GDM1 (cell line): Measurements from ENCODE around the gene INPP4A.

Source experiments
- DNase-seq: peaks from one replicate; lab custom pipeline; 2025; lab: John Stamatoyannopoulos, UW

Gene INPP4A

DNA sequence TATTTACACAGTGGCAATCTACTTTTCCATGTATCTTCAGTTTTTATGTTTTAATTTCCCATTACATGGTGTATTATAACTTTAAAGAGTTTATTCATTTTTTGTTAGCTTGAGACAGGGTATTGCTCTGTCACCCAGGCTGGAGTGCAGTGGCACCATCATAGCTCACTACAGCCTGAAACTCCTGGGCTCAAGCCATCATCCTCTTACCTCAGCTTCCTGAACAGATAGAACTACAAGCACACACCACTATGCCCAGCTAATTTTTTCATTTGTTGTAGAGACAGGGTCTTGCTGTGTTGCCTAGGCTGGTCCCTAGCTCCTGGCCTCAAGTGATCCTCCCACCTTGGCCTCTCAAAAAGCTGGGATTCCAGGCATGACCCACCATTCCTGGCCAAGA lies 96.8 kb downstream of the INPP4A start:
- DNase-seq = no peak

- DNase-seq = no peak
Measured at GRCh38 chr2:98541906-98542305, 97.2 kb downstream of the INPP4A start.

DNA sequence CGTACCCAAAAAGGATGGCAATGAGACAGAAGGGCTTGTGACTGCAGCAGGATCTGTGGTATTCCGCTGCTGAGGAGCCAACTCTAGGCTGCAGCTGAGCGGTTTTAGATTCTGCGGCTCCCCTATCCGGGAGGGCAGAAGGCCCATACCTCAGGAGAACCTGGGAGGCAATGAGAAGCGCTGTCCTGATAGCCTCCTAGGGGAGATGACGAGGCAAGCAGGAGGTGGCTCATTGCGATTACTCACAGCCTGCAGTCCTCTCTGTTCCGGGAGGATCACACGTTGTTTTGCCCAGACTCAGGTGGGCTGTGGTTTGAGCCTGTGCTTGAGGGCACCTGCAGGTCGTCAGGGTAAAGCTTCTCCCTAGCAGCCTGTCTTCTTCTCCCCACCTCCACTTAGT lies 98.6 kb downstream of the INPP4A start:
- DNase-seq = no peak

GRCh38 chr2:98543842-98544241 lies 99.2 kb downstream of the INPP4A start:
- no peak for DNase-seq

DNA sequence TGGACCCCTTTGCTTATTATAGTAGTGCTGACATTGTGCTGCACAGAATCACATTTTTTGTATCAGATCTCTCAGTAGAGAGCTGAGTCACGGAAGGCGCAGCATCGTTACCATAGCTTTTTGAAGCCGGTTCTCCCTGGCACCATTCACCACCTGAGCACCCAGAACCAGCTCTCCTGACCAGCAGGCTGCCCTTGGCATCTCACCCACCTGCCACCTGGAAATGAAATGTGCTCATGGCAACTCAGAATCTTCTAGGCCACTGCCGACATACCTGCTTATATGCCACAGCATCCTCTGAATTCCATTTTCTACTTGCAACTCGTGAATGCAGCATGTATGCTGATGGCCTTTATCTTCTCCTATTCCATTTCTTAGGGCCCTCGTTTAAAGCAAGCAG lies 100.9 kb downstream of the INPP4A start:
- DNase-seq = no peak

DNA sequence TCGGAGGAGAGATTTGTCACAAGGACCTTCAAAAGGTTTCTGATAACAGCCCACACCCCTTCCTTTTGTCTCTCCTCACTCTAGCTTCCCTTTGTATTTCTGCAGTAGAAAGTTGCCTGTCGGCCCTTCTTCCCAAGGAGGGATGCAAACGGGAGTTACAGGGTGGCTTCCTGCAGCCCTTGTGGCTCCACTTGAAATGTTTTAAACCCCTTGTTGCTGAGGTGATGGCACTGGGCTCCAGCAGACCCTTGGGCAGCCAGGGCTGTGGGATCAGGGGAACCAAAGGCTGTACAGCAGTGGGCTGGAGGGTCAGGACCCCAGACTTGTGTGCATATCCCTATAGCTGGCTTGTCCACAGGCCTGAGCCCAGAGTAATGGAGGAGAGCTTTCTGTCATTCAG lies 101.5 kb downstream of the INPP4A start:
- no peak for DNase-seq

DNA sequence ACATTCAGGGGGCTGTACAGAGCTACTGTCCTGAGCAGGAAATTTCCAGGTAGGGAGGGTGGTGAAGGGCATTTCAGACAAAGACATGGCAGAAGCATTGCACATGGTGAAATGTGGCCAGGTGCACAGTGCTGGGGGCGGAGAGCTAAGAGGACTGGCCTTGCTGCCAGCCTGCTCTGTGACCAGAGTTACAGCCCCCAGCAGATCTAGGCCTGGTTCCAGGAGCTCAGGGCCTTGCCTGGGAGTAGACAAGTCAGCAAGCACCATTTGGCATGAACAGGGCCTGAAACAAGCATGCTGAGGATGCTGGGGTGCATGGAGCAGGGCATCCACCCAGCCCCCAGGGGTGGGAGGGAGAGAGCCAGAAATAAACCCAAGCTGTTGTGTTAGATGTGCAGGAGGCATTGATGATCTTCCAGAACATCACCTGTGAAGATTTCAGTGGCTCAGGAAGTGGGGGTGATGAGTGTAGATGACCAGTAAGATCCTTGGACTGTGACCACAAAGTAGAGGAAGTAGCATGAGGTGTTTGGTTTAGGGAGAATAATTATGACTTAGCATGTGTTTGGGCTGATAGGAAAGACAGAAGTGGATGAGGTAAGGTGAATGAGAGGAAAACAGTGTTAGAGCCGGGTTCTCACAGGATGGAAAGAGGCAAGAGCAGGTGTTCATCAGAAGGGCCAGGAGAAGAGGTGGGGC lies 102.6 kb downstream of the INPP4A start:
- DNase-seq = no peak

DNA sequence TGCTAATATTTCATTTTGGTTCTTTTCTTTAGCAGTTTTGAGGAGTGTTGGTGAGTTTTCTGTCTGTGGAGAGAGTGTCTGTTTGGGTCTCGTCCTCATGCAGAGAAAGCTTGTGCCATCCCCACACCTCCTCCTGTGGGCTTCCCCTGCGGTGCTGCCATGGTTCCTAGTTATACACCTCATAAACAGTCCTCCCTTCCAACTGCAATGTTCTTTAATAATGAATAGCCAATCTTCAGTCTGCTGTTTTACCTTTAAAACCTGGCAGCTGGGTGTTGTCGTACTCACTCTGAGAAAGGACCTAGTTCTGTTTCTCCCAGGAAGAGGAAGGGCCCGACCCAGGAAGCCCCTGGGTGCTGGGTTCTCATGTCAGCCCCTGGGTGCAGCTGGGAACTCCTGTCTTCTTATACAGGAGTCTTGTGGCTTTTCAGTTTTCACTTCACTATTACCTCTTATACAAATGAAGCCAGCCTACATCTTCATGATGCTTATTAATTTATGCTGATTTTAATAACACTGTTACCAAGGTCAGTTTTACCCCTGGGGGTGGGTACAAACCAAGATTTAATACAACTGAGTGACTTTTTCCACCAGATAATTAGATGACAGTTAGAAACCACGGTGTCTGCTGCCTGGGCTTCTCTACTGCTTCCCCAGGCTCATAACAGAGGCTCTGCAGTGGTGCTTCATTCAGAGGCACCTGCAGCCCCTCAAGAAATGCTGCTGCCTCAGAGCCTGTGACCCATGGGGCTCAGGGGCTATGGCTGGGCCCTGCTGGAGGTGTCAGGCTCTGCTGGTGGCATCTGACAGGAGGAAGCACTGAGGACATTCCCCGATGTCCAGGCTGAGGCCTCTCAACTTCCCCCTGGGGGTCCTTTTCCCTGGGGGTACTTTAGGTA lies 104.5 kb downstream of the INPP4A start:
- no peak for DNase-seq

GRCh38 chr2:98550165-98550564 lies 105.5 kb downstream of the INPP4A start:
- no peak for DNase-seq

DNA sequence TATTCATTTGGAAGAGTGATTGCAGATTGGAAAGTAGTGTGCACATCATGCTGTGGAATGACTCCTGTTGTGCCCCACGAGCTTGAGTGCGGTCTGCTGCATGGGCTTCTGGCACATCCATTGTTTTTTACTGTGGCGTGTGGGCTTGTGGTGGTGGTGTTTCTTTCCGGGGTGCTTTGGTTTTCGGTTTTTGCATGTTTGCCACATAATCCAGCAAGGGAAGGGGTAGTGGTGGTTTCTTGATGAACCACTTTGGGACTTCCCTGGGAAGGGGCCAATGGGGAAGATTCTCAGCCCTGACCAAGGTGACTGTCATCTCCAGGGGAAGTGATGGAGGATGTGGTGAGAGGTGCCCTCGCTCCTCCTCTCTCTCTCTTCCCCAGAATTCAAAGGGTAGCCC lies 106.7 kb downstream of the INPP4A start:
- no peak for DNase-seq

- no peak for DNase-seq
Measured at GRCh38 chr2:98552499-98553179, 108.0 kb downstream of the INPP4A start.

- DNase-seq = no peak
Measured at GRCh38 chr2:98554116-98554861, 109.6 kb downstream of the INPP4A start.

DNA sequence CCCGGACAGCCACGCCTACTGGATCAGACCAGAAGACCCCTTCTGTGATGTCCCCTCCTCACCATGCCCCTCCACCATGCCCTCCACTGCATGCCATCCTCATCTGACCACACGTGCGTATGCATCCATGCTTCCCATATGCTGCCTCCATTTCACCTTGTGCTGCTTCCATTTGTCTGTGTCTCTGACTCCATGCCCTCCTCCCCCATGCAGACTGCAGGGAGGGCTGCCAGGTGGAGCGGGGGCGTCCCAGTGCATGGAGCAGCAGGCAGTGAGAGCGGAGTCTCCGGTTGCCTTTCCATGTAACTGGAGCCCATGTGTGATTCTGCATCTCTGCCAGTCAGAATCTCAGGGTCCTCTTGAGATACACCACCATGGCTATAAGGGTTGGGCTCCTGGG lies 111.0 kb downstream of the INPP4A start:
- no peak for DNase-seq

DNA sequence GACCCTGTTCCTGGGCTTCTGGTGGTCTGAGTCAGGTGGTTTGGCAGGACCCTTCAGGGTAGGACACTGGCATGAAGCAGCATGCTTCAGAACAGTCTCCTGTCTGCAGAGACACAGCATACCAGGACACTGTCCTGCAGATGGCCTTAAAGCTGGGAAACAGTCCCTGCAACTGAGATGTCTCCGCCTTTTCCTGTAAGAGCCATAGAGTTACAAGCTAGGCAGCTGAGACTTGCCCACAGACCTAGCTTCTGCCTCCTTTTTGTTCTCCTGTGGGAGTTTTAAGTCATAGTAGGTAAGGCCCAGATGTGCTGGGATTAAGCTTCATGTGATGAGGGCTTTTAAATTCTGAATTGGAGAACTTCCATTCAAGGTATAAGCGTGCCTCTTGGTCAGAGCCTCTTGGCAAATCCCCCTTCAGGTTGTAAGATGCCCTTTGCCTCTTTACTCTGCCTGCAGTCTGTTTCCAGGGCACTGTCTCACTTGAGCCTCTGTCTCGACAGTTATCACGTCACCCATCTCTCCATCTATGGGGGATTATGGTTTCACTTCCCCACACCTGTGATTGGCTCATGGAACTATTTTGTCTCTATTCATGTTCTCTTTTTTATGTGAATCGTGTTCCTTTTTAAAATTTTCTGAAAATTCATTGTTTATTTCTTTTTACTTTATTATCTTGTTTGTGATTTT lies 111.8 kb downstream of the INPP4A start:
- no peak for DNase-seq

GRCh38 chr2:98558852-98559530 lies 114.3 kb downstream of the INPP4A start:
- no peak for DNase-seq

DNA sequence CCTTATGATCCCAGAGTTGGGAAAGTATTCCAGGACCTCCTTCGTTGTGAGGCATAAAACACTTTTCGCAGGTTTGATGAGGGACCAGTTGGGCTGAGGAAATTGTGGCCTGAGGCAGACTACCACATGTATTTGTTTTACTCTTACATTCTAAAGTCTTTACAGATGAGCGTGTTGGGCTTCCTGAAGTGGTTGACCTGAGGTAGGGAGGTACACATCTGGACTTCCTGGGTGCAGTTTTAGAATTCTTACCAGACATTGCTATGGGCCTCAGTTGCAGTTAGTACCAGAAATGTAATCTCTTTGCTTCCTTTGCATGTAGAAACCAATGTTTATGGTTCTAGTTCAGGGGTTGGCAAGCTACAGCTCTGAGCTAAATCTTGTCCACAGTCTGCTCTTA lies 114.9 kb downstream of the INPP4A start:
- DNase-seq = no peak

- DNase-seq = no peak
Measured at GRCh38 chr2:98560256-98560771, 115.7 kb downstream of the INPP4A start.

DNA sequence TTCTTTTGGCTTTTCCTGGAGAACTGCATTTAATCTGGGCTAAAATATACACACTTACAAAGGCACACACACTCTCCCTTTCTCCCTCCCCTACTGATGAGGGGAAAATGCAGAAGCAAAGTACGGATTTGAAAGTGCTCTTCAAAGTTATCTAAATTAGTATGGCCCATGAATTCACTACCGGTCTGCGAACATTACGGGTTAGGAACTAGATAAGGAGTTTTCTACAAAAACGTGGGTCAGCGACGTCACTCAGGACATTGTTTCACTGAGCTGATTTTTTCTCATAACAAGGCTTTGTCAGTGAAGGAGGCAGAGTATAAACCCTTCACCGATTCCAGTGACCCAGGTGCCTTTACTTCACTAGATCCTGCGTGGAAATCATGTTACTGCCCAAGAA lies 116.4 kb downstream of the INPP4A start:
- DNase-seq = no peak

- DNase-seq = no peak
Measured at GRCh38 chr2:98561902-98562695, 117.4 kb downstream of the INPP4A start.

- DNase-seq = no peak
Measured at GRCh38 chr2:98563394-98563793, 118.7 kb downstream of the INPP4A start.
